Panc1 (cell line): ENCODE data around the gene FAM209B.
"Not testable (repeated sequence)": the region's sequence is repeated elsewhere in the genome, so short reads cannot be mapped to it uniquely, and the experiment has no call there.

Experiments
- CTCF ChIP-seq: fragments of 450-650 bp; IDR thresholded peaks from 2 replicates; pipeline ENCODE4 v1.5.1; 2017; ENCODE audit warnings: mild to moderate bottlenecking
- POLR2AphosphoS5 ChIP-seq: IDR thresholded peaks from 2 replicates; pipeline ENCODE4 v1.6.1; 2012; ENCODE audit warnings: mild to moderate bottlenecking, low read depth, low read length, moderate library complexity

- TF ChIP-seq CTCF, POLR2AphosphoS5: not testable (repeated sequence)
Measured at GRCh38 chr20:56524444-56524843, 8.6 kb upstream of the FAM209B start, which contains the start of gene FAM209A.
